ENCODE results near the gene PLEKHG3. TPM values are rescaled to one million over a fixed set of nuclear protein-coding genes. Genes with fewer than 3 reads are reported as not detected.

PLEKHG3 gene
- total and polyA plus RNA-seq, 2 of the 4 experiments (the other 2 are of a cell fraction), result 8.2 to 8.4 TPM

GRCh38 chr14:64774272-64774671 lies 70.0 kb downstream of the PLEKHG3 start:
- Histone ChIP-seq H2BK15ac (ENCODE audit: low read depth, low read length) (no peak overlapping the region), H3K27ac (ENCODE audit: insufficient read depth, low read length) (no peak overlapping the region), H4K8ac (ENCODE audit: low read depth in 2 of 2, low read length in 2 of 2) (no peak overlapping the region), H2AFZ (replicated peaks; ENCODE audit: low read length, poor library complexity) (no peak overlapping the region), H2BK20ac (ENCODE audit: low read depth, low read length) (no peak overlapping the region), H2AK9ac (replicated peaks; ENCODE audit: low read depth, low read length, poor library complexity) (no peak overlapping the region), H3K27me3 (ENCODE audit: control insufficient read depth, insufficient read depth, low read length) (peaks cover 28% of the 10 kb centered on the region), H4K20me1 (ENCODE audit: insufficient read depth, low read length) (no peaks in the 10 kb centered on the region), H3K4me1 (ENCODE audit: control insufficient read depth, insufficient read depth, low read length) (no peaks in the 10 kb centered on the region), H4K91ac (ENCODE audit: insufficient read depth, low read depth, low read length) (no peak overlapping the region), H2BK120ac (ENCODE audit: low read depth, low read length) (no peak overlapping the region), H3K18ac (ENCODE audit: low read depth, low read length) (no peak overlapping the region), H3K9me1 (ENCODE audit: insufficient read depth, low read length) (peaks cover 4% of the 10 kb centered on the region; the same call in 1 of the 2 replicates), H3K14ac (replicated peaks; ENCODE audit: low read depth, low read length) (no peak overlapping the region), H4K5ac (ENCODE audit: low read depth, low read length) (no peak overlapping the region), H3K4me2 (ENCODE audit: low read depth, low read length) (no peak overlapping the region), H3K9me3 (ENCODE audit: control insufficient read depth, insufficient read depth, low read length) (no peaks in the 10 kb centered on the region; the same call in 1 of the 2 replicates), H3K4ac (ENCODE audit: low read depth, low read length) (no peak overlapping the region), H2BK5ac (ENCODE audit: low read depth, low read length, poor library complexity, severe bottlenecking) (no peak overlapping the region), H3K4me3 (ENCODE audit: insufficient read depth, low read depth, low read length) (no peak overlapping the region), H3K9ac (ENCODE audit: low read depth, low read length) (no peak overlapping the region), H3K79me1 (ENCODE audit: low read depth in 1 of 2, low read length in 2 of 2) (no peaks in the 10 kb centered on the region), H3K56ac (ENCODE audit: extremely low read depth, insufficient read depth, low read length) (no peak overlapping the region), H3K36me3 (ENCODE audit: control insufficient read depth, insufficient read depth, low read length) (no peaks in the 10 kb centered on the region), H3K23ac (ENCODE audit: low read depth, low read length) (no peak overlapping the region), H2AK5ac (ENCODE audit: low read depth, low read length) (no peak overlapping the region)
- POLR2A ChIA-PET (ENCODE audit: unreplicated experiment), result no interaction called here
- no TSS peak for BruUV-seq (replicated peaks)
- dilution Hi-C loops (cut with HindIII; ENCODE audit: low sequenced_read_pairs, unreplicated experiment) (no loop called here), intact Hi-C loops (cut with micrococcal nuclease) (no loop called here), in situ Hi-C loops (cut with MboI; ENCODE audit: low sequenced_read_pairs) (no loop called here)
- 81% methylated on average over 8 of the region's 16 CpGs; no CpG with 5 or more reads in 1 of the 2 experiments for WGBS, 2 experiments (ENCODE audit: extremely low coverage in 2 of 2, insufficient read length in 1 of 2)
- no peak for DNase-seq
- TF ChIP-seq RCOR1 (IDR thresholded peaks at IDR 0.05; ENCODE audit: insufficient replicate concordance, low read length) (no peak), POLR2A (IDR thresholded peaks at IDR 0.05; ENCODE audit: low read depth, low read length) (no peak), CEBPB (IDR thresholded peaks at IDR 0.05; ENCODE audit: low read depth, low read length) (no peak), CHD1 (IDR thresholded peaks at IDR 0.05; ENCODE audit: low read depth, low read length) (no peak), FOS (IDR thresholded peaks at IDR 0.05; ENCODE audit: low read depth, low read length) (no peak), CTCF (conservative IDR thresholded peaks at IDR 0.05; ENCODE audit: low read depth, low read length) (no peak), NFE2L2 (IDR thresholded peaks at IDR 0.05; ENCODE audit: low read depth, low read length) (no peak), BHLHE40 (IDR thresholded peaks at IDR 0.05; ENCODE audit: low read depth, low read length) (no peak)
- CTCF ChIA-PET, result no interaction called here
- no peak for ATAC-seq (ENCODE audit: low read depth)
